ENCODE measurements around the gene R3HDM2. TPM values are rescaled to one million over a fixed set of nuclear protein-coding genes. Genes with fewer than 3 reads are reported as not detected.
A peak's percentile ranks its signal among the peaks of the same experiment; 100 is the strongest.

The R3HDM2 gene
- total and polyA plus RNA-seq, 2 of the 13 experiments (the other 11 are each of a cell fraction or from before 2014, with no cell fraction given), result 11.1 to 23.5 TPM

- TF ChIP-seq POLR2G (IDR thresholded peaks at IDR 0.05; ENCODE audit: low read depth, low read length) (peak; percentile 4), SNAI1 (CRISPR knock-in tag; IDR thresholded peaks at IDR 0.05; ENCODE audit: borderline replicate concordance) (no peak), MTF2 (CRISPR knock-in tag; IDR thresholded peaks at IDR 0.05; ENCODE audit: borderline replicate concordance) (no peak), MYC (CRISPR knock-in tag; IDR thresholded peaks at IDR 0.05; ENCODE audit: borderline replicate concordance) (peak; percentile 6; the same call in 1 of the 2 replicates), ZNF607 (CRISPR knock-in tag; IDR thresholded peaks at IDR 0.05; ENCODE audit: borderline replicate concordance) (peak; percentile 65; the same call in 1 of the 2 replicates), ZNF558 (CRISPR knock-in tag; IDR thresholded peaks at IDR 0.05; ENCODE audit: borderline replicate concordance) (no peak), ZNF777 (CRISPR knock-in tag; IDR thresholded peaks at IDR 0.05) (0 out of 2 replicates have a peak, but pooled peaks have one; percentile 1), SRSF4 (IDR thresholded peaks at IDR 0.05; ENCODE audit: low read depth, low read length, poor library complexity, severe bottlenecking) (no peak), PHF8 (CRISPR knock-in tag; IDR thresholded peaks at IDR 0.05) (no peak; the same call in 1 of the 2 replicates), CC2D1A (CRISPR knock-in tag; IDR thresholded peaks at IDR 0.05) (no peak), ZNF510 (CRISPR knock-in tag; IDR thresholded peaks at IDR 0.05; ENCODE audit: low read depth) (0 out of 2 replicates have a peak, but pooled peaks have one; percentile 52), CENPT (CRISPR knock-in tag; IDR thresholded peaks at IDR 0.05; ENCODE audit: low read depth) (peak; percentile 73; the same call in 1 of the 2 replicates), ZNF230 (CRISPR knock-in tag; IDR thresholded peaks at IDR 0.05) (0 out of 2 replicates have a peak, but pooled peaks have one; percentile 58), ZNF614 (CRISPR knock-in tag; IDR thresholded peaks at IDR 0.05; ENCODE audit: borderline replicate concordance) (no peak), POLR2AphosphoS5 (IDR thresholded peaks at IDR 0.05; ENCODE audit: low read depth, low read length) (peak; percentile 2; the same call in 1 of the 2 replicates), ZNF577 (CRISPR knock-in tag; IDR thresholded peaks at IDR 0.05; ENCODE audit: borderline replicate concordance, low read depth) (no peak), ZBTB34 (CRISPR knock-in tag; IDR thresholded peaks at IDR 0.05) (no peak), ZNF225 (CRISPR knock-in tag; IDR thresholded peaks at IDR 0.05) (peak; percentile 38; the same call in 1 of the 2 replicates), ZNF780A (CRISPR knock-in tag; IDR thresholded peaks at IDR 0.05) (no peak), RBFOX2 (IDR thresholded peaks at IDR 0.05; ENCODE audit: low read depth, low read length) (peak; percentile 42; the same call in 1 of the 2 replicates), DMTF1 (CRISPR knock-in tag; IDR thresholded peaks at IDR 0.05) (0 out of 2 replicates have a peak, but pooled peaks have one; percentile 42)
- TF ChIP-seq, protein P1, sequence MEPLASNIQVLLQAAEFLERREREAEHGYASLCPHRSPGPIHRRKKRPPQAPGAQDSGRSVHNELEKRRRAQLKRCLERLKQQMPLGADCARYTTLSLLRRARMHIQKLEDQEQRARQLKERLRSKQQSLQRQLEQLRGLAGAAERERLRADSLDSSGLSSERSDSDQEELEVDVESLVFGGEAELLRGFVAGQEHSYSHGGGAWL (CRISPR knock-in tag; IDR thresholded peaks at IDR 0.05), result 0 out of 2 replicates have a peak, but pooled peaks have one; percentile 6
- TF ChIP-seq, protein P2, sequence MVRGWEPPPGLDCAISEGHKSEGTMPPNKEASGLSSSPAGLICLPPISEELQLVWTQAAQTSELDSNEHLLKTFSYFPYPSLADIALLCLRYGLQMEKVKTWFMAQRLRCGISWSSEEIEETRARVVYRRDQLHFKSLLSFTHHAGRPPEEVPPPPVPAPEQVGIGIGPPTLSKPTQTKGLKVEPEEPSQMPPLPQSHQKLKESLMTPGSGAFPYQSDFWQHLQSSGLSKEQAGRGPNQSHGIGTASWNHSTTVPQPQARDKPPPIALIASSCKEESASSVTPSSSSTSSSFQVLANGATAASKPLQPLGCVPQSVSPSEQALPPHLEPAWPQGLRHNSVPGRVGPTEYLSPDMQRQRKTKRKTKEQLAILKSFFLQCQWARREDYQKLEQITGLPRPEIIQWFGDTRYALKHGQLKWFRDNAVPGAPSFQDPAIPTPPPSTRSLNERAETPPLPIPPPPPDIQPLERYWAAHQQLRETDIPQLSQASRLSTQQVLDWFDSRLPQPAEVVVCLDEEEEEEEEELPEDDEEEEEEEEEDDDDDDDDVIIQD (CRISPR knock-in tag; IDR thresholded peaks at IDR 0.05; ENCODE audit: low read depth), result no peak
Measured at GRCh38 chr12:57455374-57456144, 24.7 kb upstream of the R3HDM2 start (continued).
